DLD1 (cell line): ENCODE measurements around the gene INO80E.
"Not testable (repeated sequence)": the region's sequence is repeated elsewhere in the genome, so short reads cannot be mapped to it uniquely, and the experiment has no call there.

Source experiments
- in situ Hi-C: cut with HindIII; loops from 2 replicates; pipeline ENCODE4 v1.10.0; 2017; ENCODE audit warnings: low sequenced_read_pairs

INO80E gene

GRCh38 chr16:30030011-30030685 lies 34.1 kb downstream of the INO80E start:
- in situ Hi-C loops, result no loop called here

- in situ Hi-C loops, result no loop called here
These were observed 34.9 kb downstream of the INO80E start, which contains the start of gene TLCD3B for GRCh38 chr16:30030841-30031413. TSS of gene TLCD3B (minus strand) at chr16:30031271. CDS start at chr16:30030527, 744 bp downstream.

- in situ Hi-C loops, result no loop called here
These were observed 35.5 kb downstream of the INO80E start for GRCh38 chr16:30031477-30031918.

GRCh38 chr16:30032083-30032819 lies 36.2 kb downstream of the INO80E start:
- in situ Hi-C loops, result no loop called here

GRCh38 chr16:30033270-30033669 lies 37.2 kb downstream of the INO80E start:
- in situ Hi-C loops, result no loop called here

GRCh38 chr16:30040221-30040620 lies 44.2 kb downstream of the INO80E start:
- in situ Hi-C loops, result no loop called here

- in situ Hi-C loops, result not testable (repeated sequence)
These were observed 44.6 kb downstream of the INO80E start for GRCh38 chr16:30040690-30041089.

- in situ Hi-C loops, result no loop called here
These were observed 45.8 kb downstream of the INO80E start for GRCh38 chr16:30041841-30042240.

- in situ Hi-C loops, result no loop called here
These were observed 50.1 kb downstream of the INO80E start for GRCh38 chr16:30046178-30046577.

GRCh38 chr16:30046588-30046987 lies 50.5 kb downstream of the INO80E start:
- in situ Hi-C loops, result no loop called here

GRCh38 chr16:30049871-30050270 lies 53.8 kb downstream of the INO80E start:
- in situ Hi-C loops, result no loop called here

GRCh38 chr16:30051518-30051917 lies 55.5 kb downstream of the INO80E start:
- in situ Hi-C loops, result no loop called here

- in situ Hi-C loops, result no loop called here
These were observed 56.8 kb downstream of the INO80E start for GRCh38 chr16:30052671-30053372.

GRCh38 chr16:30053376-30054015 lies 57.5 kb downstream of the INO80E start:
- in situ Hi-C loops, result no loop called here

GRCh38 chr16:30054451-30054850 lies 58.4 kb downstream of the INO80E start:
- in situ Hi-C loops, result no loop called here

GRCh38 chr16:30054959-30055553 lies 59.0 kb downstream of the INO80E start:
- in situ Hi-C loops, result no loop called here
